HS-27A (cell line): ENCODE results near the gene CALR.

ENCODE experiments used
- DNase-seq: peaks from one replicate; pipeline ENCODE4 v3.0.0-alpha.2; 2012; ENCODE audit warnings: low read depth, missing footprints

The CALR gene

DNA sequence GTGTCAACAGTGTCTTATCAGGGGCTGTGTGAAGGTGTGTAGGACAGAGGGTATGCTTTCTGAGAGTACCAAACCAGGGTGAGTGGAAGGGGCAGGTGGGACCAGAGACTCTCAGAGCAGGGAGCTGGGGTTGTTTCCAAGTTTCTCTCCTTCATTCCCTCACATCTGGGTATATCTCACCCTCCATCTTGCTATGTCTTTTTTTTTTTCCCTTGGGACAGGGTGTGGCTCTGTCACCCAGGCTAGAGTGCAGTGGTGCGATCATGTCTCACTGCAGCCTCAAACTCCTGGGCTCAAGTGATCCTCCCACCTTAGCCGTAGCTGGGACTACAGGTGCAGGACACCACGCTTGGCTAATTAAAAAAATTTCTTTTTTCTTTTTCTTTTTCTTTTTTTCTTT is 41.6 kb downstream of the CALR start:
- no peak for DNase-seq

DNA sequence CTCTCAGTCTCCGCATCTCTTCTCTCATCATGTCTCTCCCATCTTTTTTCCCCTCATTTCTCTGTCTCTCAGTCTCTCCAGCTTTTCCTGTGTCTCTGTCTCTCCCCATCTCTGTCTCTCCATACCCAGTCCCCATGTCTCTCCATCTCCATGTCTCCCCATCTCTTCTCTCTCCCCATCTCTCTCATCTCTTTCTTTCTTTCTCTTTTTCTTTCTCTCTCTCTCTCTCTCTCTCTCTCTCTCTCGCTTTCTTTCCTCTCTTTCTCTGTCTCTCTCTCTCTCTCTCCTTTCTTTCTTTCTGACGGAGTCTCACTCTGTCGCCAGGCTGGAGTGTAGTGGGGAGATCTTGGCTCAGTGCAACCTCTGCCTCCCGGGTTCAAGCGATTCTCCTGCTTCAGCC is 44.2 kb downstream of the CALR start:
- DNase-seq = no peak

DNA sequence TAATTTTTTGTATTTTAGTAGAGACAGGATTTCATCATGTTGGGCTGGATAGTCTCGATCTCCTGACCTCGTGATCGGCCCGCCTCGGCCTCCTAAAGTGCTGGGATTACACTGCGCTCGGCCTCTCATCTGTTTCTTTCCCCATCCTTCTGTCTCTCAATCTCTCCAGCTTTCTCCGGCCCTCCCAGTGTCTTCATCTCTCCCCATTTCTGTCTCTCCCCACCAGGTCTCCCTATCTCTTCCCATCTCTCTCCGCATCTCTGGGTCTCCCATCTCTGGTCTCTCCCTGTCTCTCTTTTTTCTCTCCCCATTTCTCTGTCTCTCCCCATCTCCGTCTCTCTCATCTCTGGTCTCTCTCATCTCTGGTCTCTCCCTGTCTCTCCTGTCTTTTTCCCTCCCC is 44.7 kb downstream of the CALR start:
- no peak for DNase-seq

DNA sequence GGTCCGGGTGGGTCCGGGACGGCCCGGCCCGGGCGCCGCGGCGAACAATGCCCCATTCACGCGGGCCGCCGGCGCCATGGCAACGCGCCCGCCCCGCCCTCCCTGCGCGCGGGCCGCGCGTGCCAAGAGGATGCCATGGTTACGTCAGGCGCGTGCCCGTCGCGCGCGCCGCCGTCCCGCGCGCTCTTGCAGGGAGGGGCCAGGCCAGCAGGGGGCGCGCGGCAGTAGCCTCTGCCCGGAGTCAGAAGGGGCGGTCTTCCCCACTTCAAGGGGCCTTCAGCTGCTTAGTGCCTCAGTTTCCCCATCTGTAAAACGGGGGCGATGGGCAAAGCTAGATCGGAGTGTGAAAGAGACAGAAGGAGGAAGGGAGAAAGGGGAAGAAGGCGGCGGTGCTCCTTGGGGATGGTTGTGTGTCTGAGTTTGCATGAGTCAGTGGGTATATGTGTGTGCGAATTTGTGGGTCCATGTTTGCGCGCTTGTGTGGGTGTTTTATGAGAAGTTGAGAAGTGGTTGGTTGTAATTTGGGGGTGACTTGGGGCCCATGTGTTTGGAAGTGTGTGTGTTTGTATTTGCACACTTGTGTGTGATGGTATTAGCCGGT is 45.2 kb downstream of the CALR start:
- DNase-seq = no peak

DNA sequence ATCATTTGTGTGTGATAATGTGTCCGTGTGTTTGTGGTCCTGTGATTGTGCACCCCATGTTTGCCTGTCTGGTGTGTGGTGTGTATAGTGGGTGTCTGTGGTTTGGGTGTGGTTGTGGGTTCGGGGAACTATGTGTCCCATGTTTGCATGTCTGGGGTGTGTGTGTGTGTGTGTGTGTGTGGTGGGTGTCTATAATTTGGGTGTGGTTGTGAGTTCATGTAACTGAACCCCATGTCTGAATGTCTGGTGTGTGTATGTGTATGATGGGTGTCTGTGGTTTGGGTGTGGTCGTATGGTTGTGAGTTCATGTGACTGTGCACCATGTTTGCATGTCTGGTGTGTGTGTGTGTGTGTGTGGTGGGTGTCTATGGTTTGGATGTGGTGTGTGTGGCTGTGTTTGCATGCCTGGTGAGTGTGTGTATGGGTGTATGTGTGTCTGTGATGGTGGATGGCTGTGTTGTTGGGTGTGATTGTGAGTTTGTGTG is 45.8 kb downstream of the CALR start:
- DNase-seq = no peak

DNA sequence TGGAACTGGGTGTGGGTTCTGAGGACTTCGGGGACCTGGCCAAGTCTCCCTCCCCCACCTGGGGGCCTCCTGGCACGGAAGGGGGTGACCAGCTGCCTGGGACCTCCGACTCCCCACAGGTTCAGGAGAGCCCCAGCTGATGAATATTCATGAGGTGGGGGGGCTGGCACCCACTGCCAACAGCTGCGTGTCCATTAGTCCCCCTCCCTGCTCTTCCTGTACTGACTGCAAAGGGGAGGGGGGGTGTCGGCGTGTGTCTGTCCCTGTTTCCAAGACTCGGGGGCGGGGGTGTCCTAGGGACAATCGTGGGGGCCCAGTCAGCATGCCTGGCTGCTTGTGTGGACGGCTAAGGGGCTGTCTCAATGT is 46.3 kb downstream of the CALR start:
- no peak for DNase-seq

DNA sequence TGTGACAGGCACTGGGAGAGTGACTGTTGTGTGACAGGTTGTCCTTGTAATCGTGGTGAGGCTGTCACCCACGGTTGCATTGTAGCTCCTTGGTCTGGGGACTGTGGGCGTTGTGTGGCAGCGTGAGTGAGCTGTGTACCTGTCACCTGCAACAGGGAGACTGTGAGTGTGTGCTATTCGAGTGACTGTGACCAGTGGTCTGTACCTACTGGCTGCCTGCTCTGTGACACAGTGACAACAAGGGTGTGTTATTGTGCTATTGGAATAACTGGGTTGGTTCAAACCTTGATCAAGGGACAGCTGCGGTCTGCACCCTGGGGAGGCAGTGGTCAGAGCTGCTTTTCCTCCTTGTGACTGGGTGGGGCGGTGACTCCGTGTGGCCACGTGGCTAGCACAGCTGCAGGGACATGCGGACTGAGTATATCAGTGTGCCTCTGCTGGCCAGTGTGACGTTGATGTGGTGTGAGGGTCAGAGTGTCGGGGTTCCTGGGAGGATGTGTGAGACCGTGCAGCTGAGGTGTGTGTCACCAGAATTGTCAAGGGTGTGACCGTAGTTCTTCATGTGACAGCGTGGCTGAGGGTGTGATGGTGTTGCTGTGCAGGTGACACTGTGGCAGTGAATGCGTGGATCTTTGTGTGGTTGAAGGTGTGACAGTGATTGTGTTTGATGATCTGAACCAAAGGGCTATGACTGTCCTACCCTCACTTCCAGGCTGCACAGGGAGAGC is 46.8 kb downstream of the CALR start:
- DNase-seq = no peak

DNA sequence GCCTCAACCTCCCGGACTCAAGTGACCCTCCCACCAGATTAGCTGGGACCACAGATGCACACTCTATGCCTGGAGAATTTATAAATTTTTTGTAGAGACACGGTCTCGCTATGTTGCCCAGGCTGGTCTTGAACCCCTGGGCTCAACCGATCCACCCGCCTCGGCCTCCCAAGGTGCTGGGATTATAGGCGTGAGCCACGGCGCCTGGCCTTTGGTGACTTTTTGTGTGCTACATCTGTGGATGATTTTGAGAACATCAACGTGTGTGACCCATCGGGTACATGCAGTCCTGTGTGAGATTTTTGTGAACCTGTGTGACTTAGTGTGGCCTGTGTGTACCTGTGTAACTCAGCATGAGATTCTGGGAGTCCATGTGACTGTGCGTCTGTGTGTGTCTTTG is 48.3 kb downstream of the CALR start:
- no peak for DNase-seq

DNA sequence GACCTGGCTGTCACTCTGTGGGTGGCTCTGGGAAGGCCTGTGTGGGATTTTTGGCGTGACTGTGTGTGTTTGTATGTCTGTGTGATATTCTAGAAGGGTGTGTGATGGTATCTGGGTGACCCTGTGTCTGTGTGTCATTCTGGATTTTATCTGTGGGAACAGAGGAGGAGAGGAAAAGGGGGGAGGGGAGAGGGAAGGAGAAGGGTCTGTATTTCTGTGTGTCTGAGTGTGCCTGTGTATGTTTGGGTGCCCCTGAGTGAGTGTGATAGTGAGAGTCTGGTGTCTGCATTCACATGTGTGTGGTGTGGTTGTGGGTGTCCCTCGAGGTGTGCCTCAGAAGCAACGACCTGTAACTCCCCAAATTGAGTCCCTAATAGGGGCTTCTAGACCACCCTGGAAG is 48.8 kb downstream of the CALR start:
- DNase-seq = no peak

DNA sequence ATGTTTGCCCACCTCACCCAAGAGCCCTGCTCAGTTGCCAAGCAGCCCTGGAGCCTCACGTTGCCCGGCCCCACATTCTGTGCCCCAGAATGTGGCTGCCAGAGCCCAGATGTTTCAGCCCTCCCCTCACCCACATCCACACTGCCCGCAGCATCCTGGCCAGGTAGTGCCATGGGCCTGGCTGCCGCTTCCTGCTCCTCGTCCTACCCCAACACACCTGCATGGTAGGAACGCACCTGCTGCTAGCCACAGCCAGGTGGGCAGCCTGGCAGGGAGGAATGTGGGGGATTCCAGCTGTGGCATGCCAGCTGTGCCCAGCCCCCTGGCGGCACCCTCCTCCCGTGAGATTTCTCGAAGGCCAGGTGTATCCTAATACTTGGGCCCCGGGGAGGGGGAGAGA is 49.4 kb downstream of the CALR start:
- DNase-seq = no peak

DNA sequence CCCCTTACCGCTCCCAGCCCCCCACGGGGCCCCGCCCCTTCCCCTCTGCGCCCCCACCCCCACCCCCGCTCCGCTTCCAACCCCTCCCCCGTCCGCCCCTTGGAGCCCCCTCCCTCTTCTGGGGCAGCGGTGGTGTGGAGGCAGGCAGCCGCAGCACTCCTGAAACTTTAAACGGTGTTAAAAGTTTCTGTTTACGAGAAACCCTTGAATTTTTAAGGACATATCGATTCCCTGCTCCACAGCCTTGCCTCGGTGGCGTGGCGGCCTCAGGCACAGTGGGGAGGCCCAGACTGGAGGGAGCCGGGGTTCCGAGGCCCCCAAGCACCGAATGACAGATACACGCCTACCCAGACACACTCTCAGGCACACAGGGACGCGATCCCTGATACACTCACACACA is 52.0 kb downstream of the CALR start:
- no peak for DNase-seq

DNA sequence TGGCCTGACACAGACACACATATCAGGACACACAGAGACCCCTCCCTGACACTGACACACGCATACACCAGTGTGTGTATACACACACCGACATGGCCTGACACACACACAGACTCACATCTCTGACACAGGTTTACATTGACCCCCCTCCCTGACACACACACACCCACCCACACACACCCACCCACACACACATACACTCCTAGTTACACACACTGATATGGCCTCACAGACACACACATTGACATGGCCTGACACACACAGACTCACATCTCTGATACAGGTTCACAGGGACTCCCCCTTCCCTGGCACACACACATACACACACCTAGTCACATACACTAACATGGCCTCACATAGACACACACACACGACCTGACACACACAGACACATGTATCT is 52.4 kb downstream of the CALR start:
- no peak for DNase-seq

DNA sequence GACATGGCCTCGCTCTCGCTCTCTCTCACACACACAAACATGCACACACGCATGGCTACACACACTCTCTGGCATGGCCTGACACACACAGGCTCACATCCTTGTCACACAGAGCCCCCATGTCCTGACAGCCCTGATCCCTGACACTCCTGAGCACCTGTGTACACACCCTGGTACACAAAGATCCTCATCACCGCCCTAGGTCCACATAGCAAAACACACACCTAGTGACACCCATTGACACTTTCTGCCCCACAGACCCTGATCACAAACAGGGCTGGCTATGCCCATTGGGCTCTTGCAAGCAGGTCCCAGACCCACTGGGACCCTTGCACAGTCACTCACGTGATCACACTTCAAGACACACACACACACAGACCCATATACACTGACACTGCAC is 52.9 kb downstream of the CALR start:
- no peak for DNase-seq

DNA sequence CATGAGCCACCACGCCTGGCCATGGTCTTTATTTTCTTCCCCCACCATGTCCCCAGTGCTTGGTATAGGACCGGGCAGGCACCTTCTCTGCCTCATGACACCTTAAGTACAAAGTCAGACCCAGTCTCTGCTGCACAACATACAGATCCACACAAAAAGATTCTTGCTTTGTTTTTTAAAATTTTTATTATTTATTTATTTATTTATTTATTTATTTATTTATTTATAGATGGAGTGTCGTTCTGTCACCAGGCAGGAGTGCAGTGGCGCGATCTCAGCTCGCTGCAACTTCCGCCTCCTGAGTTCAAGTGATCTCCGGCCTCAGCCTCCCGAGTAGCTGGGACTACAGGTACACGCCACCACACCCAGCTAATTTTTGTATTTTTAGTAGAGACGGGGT is 54.3 kb downstream of the CALR start:
- DNase-seq = no peak

DNA sequence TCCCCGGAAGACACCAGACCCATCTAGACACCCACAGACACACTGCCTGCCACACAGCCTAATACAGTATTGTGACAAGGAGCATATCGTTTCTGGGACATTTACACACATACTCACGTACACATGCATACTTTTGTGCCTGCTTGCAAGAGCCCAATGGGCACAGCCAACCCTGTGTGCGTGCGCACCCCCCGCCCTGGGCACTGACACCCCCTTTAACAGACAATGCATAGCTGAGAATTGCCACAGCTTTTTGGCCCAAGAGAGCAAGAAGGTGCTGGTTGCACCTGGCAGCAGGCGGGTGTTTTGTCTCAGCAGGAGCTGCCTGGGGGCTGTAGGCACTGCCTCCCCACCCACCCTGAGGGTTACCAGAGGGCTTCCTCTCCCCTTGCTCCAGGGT is 55.2 kb downstream of the CALR start:
- DNase-seq = no peak
